Caco-2 (cell line): ENCODE measurements around the gene ASCL5. TPM values are rescaled to one million over a fixed set of nuclear protein-coding genes. Genes with fewer than 3 reads are reported as not detected.

ENCODE experiments used
- BruUV-seq: library from RNA; stranded (reverse); fragments of 400-500 nt; replicated peaks from 2 replicates; lab custom pipeline; 2021; lab: Mats Ljungman, UMichigan
- CTCF ChIA-PET: fragments of 300-600 bp; sonication (Branson Sonifier 250); formaldehyde crosslinking; loops from one replicate; lab custom pipeline; 2022; ENCODE audit warnings: antibody characterized with exemption; lab: Charles Lee
- POLR2A ChIA-PET: fragments of 300-600 bp; sonication (Branson Sonifier 250); formaldehyde crosslinking; loops from one replicate; lab custom pipeline; 2022; ENCODE audit warnings: antibody characterized with exemption; lab: Charles Lee
- DNase-seq, 2 experiments: peaks; one replicate each; pipeline versions ENCODE4 v3.0.0 to v3.0.0-alpha.2; 2020 to 2022
- H3K27me3 ChIP-seq: replicated peaks from 2 replicates; pipeline ENCODE4 v1.6.0; 2011; ENCODE audit warnings: low read length; ENCODE audit not compliant: control insufficient read depth, insufficient read depth
- H3K36me3 ChIP-seq: 2 replicates; pipeline ENCODE4 v1.5.1; 2011; ENCODE audit warnings: low read length; ENCODE audit not compliant: control insufficient read depth, insufficient read depth
- H3K4me1 ChIP-seq: fragments of 250-450 bp; sonication (Bioruptor Pico); 2 replicates; pipeline ENCODE4 v1.5.1; 2020; ENCODE audit warnings: mild to moderate bottlenecking
- H3K4me3 ChIP-seq: 2 replicates; pipeline ENCODE4 v1.5.1; 2011; ENCODE audit warnings: low read depth, mild to moderate bottlenecking, control low read depth, low read length
- H3K9me3 ChIP-seq: fragments of 250-450 bp; sonication (Bioruptor Pico); 2 replicates; pipeline ENCODE4 v1.5.1; 2020; ENCODE audit warnings: mild to moderate bottlenecking, moderate library complexity
- H3K27ac Mint-ChIP-seq: one replicate; pipeline ENCODE4 v1.8.0; 2022; ENCODE audit warnings: mixed read lengths; ENCODE audit not compliant: unreplicated experiment
- H3K27me3 Mint-ChIP-seq: one replicate; pipeline ENCODE4 v1.8.0; 2022; ENCODE audit warnings: mixed read lengths; ENCODE audit not compliant: insufficient read depth, unreplicated experiment
- H3K36me3 Mint-ChIP-seq: one replicate; pipeline ENCODE4 v1.8.0; 2022; ENCODE audit warnings: mild to moderate bottlenecking, mixed read lengths; ENCODE audit not compliant: insufficient read depth, unreplicated experiment
- H3K4me1 Mint-ChIP-seq: one replicate; pipeline ENCODE4 v1.8.0; 2022; ENCODE audit warnings: low read depth, mixed read lengths; ENCODE audit not compliant: unreplicated experiment
- H3K4me3 Mint-ChIP-seq: one replicate; pipeline ENCODE4 v1.8.0; 2022; ENCODE audit warnings: mild to moderate bottlenecking, moderate library complexity, mixed read lengths; ENCODE audit not compliant: unreplicated experiment
- H3K9me3 Mint-ChIP-seq: one replicate; pipeline ENCODE4 v1.8.0; 2022; ENCODE audit warnings: mixed read lengths; ENCODE audit not compliant: unreplicated experiment
- intact Hi-C: fragments of 100-400 bp; cut with micrococcal nuclease; formaldehyde crosslinking; loops from one replicate; pipeline ENCODE4 v1.10.0; 2022; ENCODE audit not compliant: unreplicated experiment
- total RNA-seq: library from RNA; stranded (reverse); gene quantifications from 2 replicates; pipeline ENCODE4 v1.2.3, GENCODE V29; 2022
- TF ChIP-seq, protein P1 (sequence below), 2 experiments: fragments of 200-600 bp in 1 of 2; IDR thresholded peaks; 1 replicate in 1 of 2; 2 replicates in 1 of 2; pipeline versions ENCODE4 v1.5.1 to v1.8.0; 2011 to 2022; ENCODE audit warnings: antibody characterized with exemption in 1 of 2, control low read depth in 1 of 2, inconsistent platforms in 1 of 2, low read depth in 1 of 2, low read length in 1 of 2, mild to moderate bottlenecking in 1 of 2, moderate library complexity in 1 of 2; ENCODE audit not compliant: insufficient read depth in 1 of 2, severe bottlenecking in 1 of 2, unreplicated experiment in 1 of 2

ASCL5 gene
- total RNA-seq, 1 experiment from 2014 or later, result 0.48 TPM

- peaks cover 10% of the 10 kb centered on the region for H3K36me3 ChIP-seq
- no peak overlapping the region for H3K4me3 Mint-ChIP-seq
- H3K27me3 Mint-ChIP-seq, result no peaks in the 10 kb centered on the region
- no peak for DNase-seq
- intact Hi-C loops, result no loop called here
- H3K4me3 ChIP-seq, result no peak overlapping the region
- POLR2A ChIA-PET, result no interaction called here
- no peaks in the 10 kb centered on the region for H3K4me1 ChIP-seq
- BruUV-seq, result no TSS peak
- H3K9me3 ChIP-seq, result no peaks in the 10 kb centered on the region
- no peaks in the 10 kb centered on the region for H3K4me1 Mint-ChIP-seq
- H3K27me3 ChIP-seq, result no peaks in the 10 kb centered on the region
- no peaks in the 10 kb centered on the region for H3K9me3 Mint-ChIP-seq
- no peak overlapping the region for H3K27ac Mint-ChIP-seq
- TF ChIP-seq, protein P1, sequence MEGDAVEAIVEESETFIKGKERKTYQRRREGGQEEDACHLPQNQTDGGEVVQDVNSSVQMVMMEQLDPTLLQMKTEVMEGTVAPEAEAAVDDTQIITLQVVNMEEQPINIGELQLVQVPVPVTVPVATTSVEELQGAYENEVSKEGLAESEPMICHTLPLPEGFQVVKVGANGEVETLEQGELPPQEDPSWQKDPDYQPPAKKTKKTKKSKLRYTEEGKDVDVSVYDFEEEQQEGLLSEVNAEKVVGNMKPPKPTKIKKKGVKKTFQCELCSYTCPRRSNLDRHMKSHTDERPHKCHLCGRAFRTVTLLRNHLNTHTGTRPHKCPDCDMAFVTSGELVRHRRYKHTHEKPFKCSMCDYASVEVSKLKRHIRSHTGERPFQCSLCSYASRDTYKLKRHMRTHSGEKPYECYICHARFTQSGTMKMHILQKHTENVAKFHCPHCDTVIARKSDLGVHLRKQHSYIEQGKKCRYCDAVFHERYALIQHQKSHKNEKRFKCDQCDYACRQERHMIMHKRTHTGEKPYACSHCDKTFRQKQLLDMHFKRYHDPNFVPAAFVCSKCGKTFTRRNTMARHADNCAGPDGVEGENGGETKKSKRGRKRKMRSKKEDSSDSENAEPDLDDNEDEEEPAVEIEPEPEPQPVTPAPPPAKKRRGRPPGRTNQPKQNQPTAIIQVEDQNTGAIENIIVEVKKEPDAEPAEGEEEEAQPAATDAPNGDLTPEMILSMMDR (IDR thresholded peaks at IDR 0.05; ENCODE audit: insufficient read depth in 1 of 2, low read depth in 1 of 2, low read length in 1 of 2, severe bottlenecking in 1 of 2, unreplicated experiment in 1 of 2), result no peak
- peaks cover 43% of the 10 kb centered on the region for H3K36me3 Mint-ChIP-seq
- CTCF ChIA-PET, result no interaction called here
These were observed 19.8 kb upstream of the ASCL5 start for GRCh38 chr1:201146626-201147390.

GRCh38 chr1:201145816-201146215 is 18.8 kb upstream of the ASCL5 start:
- BruUV-seq, result no TSS peak
- intact Hi-C loops, result no loop called here
- H3K4me1 Mint-ChIP-seq, result no peaks in the 10 kb centered on the region

DNA sequence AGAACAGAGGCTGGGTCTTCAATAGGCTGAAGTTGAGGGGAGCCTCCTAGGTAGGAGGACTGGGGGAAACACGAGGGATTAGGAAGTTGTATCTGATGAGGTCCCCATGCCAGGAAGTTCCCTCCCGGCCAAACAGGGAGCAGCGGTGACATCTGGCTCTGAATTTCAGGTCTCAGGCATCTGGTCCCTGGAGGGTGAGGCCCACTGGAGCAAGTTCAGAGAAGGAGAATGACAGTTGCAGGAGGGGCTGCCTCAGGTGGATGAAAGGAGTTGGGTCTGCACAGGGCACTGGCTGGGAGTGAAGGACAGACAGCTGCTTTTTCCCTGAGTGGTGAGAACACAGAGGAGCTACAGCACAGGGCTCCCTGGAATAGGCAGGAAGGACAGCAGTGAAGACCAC is 18.1 kb upstream of the ASCL5 start:
- no peaks in the 10 kb centered on the region; the same call in 1 of the 2 replicates for H3K4me1 ChIP-seq
- no peak overlapping the region for H3K4me3 Mint-ChIP-seq
- no peaks in the 10 kb centered on the region for H3K27me3 ChIP-seq
- CTCF ChIA-PET, result no interaction called here
- POLR2A ChIA-PET, result no interaction called here
- no peaks in the 10 kb centered on the region for H3K27me3 Mint-ChIP-seq
- BruUV-seq, result no TSS peak
- no peaks in the 10 kb centered on the region for H3K9me3 ChIP-seq
- peaks cover 10% of the 10 kb centered on the region; the same call in 1 of the 2 replicates for H3K36me3 ChIP-seq
- DNase-seq, result no peak
- TF ChIP-seq, protein P1 (IDR thresholded peaks at IDR 0.05; ENCODE audit: insufficient read depth in 1 of 2, low read depth in 1 of 2, low read length in 1 of 2, severe bottlenecking in 1 of 2, unreplicated experiment in 1 of 2), result no peak
- H3K27ac Mint-ChIP-seq, result no peak overlapping the region
- no peak overlapping the region for H3K4me3 ChIP-seq
- peaks cover 2% of the 10 kb centered on the region for H3K4me1 Mint-ChIP-seq
- no peaks in the 10 kb centered on the region for H3K9me3 Mint-ChIP-seq
- H3K36me3 Mint-ChIP-seq, result peaks cover 41% of the 10 kb centered on the region
- intact Hi-C loops, result no loop called here

More at GRCh38 chr1:201145816-201146215, 18.8 kb upstream of the ASCL5 start:
- ChIA-PET CTCF (no interaction called here), POLR2A (no interaction called here)
- Histone ChIP-seq H3K27me3 (no peaks in the 10 kb centered on the region), H3K4me1 (no peaks in the 10 kb centered on the region; the same call in 1 of the 2 replicates), H3K4me3 (no peak overlapping the region), H3K9me3 (no peaks in the 10 kb centered on the region), H3K36me3 (peaks cover 10% of the 10 kb centered on the region; the same call in 1 of the 2 replicates)
- no peak overlapping the region for H3K27ac Mint-ChIP-seq
- DNase-seq, result no peak
- peaks cover 41% of the 10 kb centered on the region for H3K36me3 Mint-ChIP-seq
- no peak overlapping the region for H3K4me3 Mint-ChIP-seq
- H3K9me3 Mint-ChIP-seq, result no peaks in the 10 kb centered on the region
- no peaks in the 10 kb centered on the region for H3K27me3 Mint-ChIP-seq
- TF ChIP-seq, protein P1 (IDR thresholded peaks at IDR 0.05; ENCODE audit: insufficient read depth in 1 of 2, low read depth in 1 of 2, low read length in 1 of 2, severe bottlenecking in 1 of 2, unreplicated experiment in 1 of 2), result no peak
